DND-41 (cell line): Measurements from ENCODE around the gene THBD.

Experiments
- ATAC-seq: fragments of 200-7000 bp; cut with Tn5 transposase; 3 replicates; pipeline ENCODE4 v1.9.1; 2021; ENCODE audit warnings: low read depth; ENCODE audit not compliant: insufficient read depth
- DNase-seq: peaks from one replicate; pipeline ENCODE4 v3.0.0-alpha.2; 2020
- H2AFZ ChIP-seq: 2 replicates; pipeline ENCODE4 v1.6.0; 2012; ENCODE audit warnings: low read depth, low read length
- H3K27ac ChIP-seq: 2 replicates; pipeline ENCODE4 v1.5.1; 2012; ENCODE audit warnings: low read length, inconsistent platforms
- H3K27me3 ChIP-seq: fragments of 200-600 bp; sonication (generic); 2 replicates; pipeline ENCODE4 v1.6.0; 2012; ENCODE audit warnings: low read length, mild to moderate bottlenecking, inconsistent platforms; ENCODE audit not compliant: insufficient read depth, poor library complexity
- H3K36me3 ChIP-seq: 2 replicates; pipeline ENCODE4 v1.5.1; 2012; ENCODE audit warnings: low read length, inconsistent platforms; ENCODE audit not compliant: insufficient read depth
- H3K4me1 ChIP-seq: 2 replicates; pipeline ENCODE4 v1.5.1; 2012; ENCODE audit warnings: mild to moderate bottlenecking, low read length; ENCODE audit not compliant: insufficient read depth
- H3K4me2 ChIP-seq: 2 replicates; pipeline ENCODE4 v1.6.0; 2012; ENCODE audit warnings: mild to moderate bottlenecking, moderate library complexity, low read length, inconsistent platforms; ENCODE audit not compliant: insufficient read depth
- H3K4me3 ChIP-seq, 2 experiments: fragments of 200-600 bp in 1 of 2; shearing (Covaris generic) in 1 of 2; 2 replicates each; pipeline ENCODE4 v1.5.1; 2012 to 2016; ENCODE audit warnings: inconsistent platforms in 2 of 2, low read length in 2 of 2, mild to moderate bottlenecking in 2 of 2, low read depth in 1 of 2, moderate library complexity in 1 of 2
- H3K79me2 ChIP-seq: 2 replicates; pipeline ENCODE4 v1.6.0; 2012; ENCODE audit warnings: low read length, inconsistent platforms; ENCODE audit not compliant: insufficient read depth
- H3K9ac ChIP-seq: 2 replicates; pipeline ENCODE4 v1.6.0; 2012; ENCODE audit warnings: low read depth, mild to moderate bottlenecking, inconsistent platforms, low read length, moderate library complexity
- H3K9me3 ChIP-seq: 2 replicates; pipeline ENCODE4 v1.5.1; 2012; ENCODE audit warnings: low read length, moderate library complexity, mild to moderate bottlenecking, inconsistent platforms; ENCODE audit not compliant: insufficient read depth, severe bottlenecking
- H4K20me1 ChIP-seq: 2 replicates; pipeline ENCODE4 v1.6.0; 2012; ENCODE audit warnings: low read length; ENCODE audit not compliant: insufficient read depth
- EZH2 ChIP-seq: IDR thresholded peaks from 3 replicates; pipeline ENCODE4 v1.6.1; 2012; ENCODE audit warnings: borderline replicate concordance, low read depth, mild to moderate bottlenecking, moderate library complexity, low read length, inconsistent platforms; ENCODE audit not compliant: severe bottlenecking
- TF ChIP-seq, protein P1 (sequence below): IDR thresholded peaks from 2 replicates; pipeline ENCODE4 v1.5.1; 2012; ENCODE audit warnings: borderline replicate concordance, low read length, moderate library complexity, mild to moderate bottlenecking; ENCODE audit not compliant: poor library complexity, severe bottlenecking; ENCODE audit errors: extremely low read depth

Gene THBD

DNA sequence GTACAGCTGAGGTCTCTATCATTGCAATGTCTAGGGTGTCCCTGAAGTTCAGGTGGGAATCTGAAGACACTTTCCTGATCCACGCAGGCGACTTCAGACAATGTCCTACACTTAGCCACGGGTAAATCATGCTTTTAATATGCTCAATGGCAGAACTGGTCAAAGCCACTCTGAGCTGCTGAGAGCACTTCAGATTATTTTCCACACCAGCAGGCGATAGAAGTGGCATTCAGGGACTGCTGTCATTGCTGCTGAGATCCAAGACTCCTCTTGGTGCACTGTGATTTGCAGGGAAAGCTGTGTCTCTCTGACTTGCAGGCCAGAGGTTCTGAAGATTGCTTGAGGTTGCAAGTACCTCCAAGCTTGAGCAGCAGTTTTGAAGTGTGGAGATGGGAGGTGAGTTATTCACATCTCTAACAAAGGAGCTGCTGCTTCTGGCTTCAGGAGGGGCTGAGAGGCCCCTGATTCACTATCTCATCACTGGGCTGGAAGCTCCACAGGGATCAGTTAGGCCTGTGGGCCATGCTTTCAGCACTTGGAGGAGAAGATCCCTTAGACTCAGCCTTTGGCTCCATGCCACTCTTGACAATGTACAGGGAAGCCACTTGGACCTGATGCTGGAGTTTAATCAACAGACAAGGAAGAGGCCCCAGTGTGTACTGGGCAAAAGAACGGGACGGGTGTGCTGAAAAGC is 17.3 kb downstream of the THBD start:
- H3K4me2 ChIP-seq: no peak overlapping the region
- H2AFZ ChIP-seq: peak overlapping the region; percentile 58
- TF ChIP-seq, protein P1, sequence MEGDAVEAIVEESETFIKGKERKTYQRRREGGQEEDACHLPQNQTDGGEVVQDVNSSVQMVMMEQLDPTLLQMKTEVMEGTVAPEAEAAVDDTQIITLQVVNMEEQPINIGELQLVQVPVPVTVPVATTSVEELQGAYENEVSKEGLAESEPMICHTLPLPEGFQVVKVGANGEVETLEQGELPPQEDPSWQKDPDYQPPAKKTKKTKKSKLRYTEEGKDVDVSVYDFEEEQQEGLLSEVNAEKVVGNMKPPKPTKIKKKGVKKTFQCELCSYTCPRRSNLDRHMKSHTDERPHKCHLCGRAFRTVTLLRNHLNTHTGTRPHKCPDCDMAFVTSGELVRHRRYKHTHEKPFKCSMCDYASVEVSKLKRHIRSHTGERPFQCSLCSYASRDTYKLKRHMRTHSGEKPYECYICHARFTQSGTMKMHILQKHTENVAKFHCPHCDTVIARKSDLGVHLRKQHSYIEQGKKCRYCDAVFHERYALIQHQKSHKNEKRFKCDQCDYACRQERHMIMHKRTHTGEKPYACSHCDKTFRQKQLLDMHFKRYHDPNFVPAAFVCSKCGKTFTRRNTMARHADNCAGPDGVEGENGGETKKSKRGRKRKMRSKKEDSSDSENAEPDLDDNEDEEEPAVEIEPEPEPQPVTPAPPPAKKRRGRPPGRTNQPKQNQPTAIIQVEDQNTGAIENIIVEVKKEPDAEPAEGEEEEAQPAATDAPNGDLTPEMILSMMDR: no peak
- no peak for TF ChIP-seq EZH2
- H3K27ac ChIP-seq: peak overlapping the region; percentile 83
- no peaks in the 10 kb centered on the region for H3K9me3 ChIP-seq
- ATAC-seq (peak; percentile 11), DNase-seq (no peak)
- H3K4me1 ChIP-seq: peaks cover 63% of the 10 kb centered on the region
- H3K36me3 ChIP-seq: no peaks in the 10 kb centered on the region
- no peak overlapping the region for H3K4me3 ChIP-seq
- H3K9ac ChIP-seq: peak overlapping the region; percentile 24
- H4K20me1 ChIP-seq: no peaks in the 10 kb centered on the region
- H3K27me3 ChIP-seq: no peaks in the 10 kb centered on the region
- H3K79me2 ChIP-seq: no peaks in the 10 kb centered on the region

DNA sequence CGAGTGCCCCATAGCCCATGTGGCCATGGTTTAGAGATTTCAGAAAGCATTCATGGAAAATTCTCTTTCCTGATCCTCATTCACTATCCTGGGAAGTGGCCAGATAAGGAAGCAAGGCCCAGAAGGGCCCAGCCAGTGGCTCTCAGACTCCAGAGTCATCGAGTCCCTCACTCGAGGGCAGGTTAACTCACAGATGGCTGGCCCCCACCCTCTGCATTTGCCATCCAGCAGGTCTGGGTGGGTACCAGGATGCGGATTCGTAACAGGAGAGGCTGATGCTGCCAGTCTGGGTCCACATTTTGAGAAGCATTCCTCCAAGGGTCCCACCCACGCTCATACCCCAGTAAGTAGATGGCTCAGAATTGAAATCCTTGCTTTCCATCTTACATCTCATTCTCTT is 18.1 kb downstream of the THBD start:
- no peak overlapping the region for H2AFZ ChIP-seq
- ATAC-seq (no peak), DNase-seq (no peak)
- TF ChIP-seq, protein P1: no peak
- TF ChIP-seq EZH2: no peak
- H3K4me1 ChIP-seq: peaks cover 63% of the 10 kb centered on the region
- H3K27me3 ChIP-seq: no peaks in the 10 kb centered on the region
- H4K20me1 ChIP-seq: no peaks in the 10 kb centered on the region
- H3K36me3 ChIP-seq: no peaks in the 10 kb centered on the region
- no peaks in the 10 kb centered on the region for H3K9me3 ChIP-seq
- peak overlapping the region; percentile 83; the same call in 1 of the 2 replicates for H3K27ac ChIP-seq
- H3K4me3 ChIP-seq: no peak overlapping the region
- no peaks in the 10 kb centered on the region for H3K79me2 ChIP-seq
- H3K4me2 ChIP-seq: no peak overlapping the region
- no peak overlapping the region for H3K9ac ChIP-seq

DNA sequence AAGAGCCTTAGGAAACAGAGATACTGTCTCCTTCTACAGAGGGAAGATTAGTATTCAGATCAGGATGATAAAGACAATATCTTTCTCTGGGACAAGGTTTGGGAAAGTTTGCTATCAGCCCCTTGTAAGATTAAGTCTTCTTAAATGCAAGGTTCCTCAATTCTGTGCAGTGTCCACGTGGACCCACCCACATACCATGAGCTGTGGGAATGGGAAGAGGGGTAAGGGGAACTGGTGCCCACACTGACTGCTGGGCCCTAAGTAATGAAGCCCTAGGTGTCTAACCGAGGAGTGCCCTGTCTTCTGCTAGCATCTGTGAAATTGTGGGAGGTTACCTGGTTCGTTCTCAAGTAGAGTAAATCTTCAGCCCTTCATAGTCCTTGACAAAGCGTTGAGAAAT is 20.1 kb downstream of the THBD start:
- no peak overlapping the region for H2AFZ ChIP-seq
- peaks cover 63% of the 10 kb centered on the region for H3K4me1 ChIP-seq
- H4K20me1 ChIP-seq: no peaks in the 10 kb centered on the region
- no peak overlapping the region for H3K4me3 ChIP-seq
- no peak for TF ChIP-seq EZH2
- TF ChIP-seq, protein P1: no peak
- DNase-seq: no peak
- no peaks in the 10 kb centered on the region for H3K36me3 ChIP-seq
- ATAC-seq: no peak
- no peaks in the 10 kb centered on the region for H3K79me2 ChIP-seq
- H3K27ac ChIP-seq: no peak overlapping the region
- H3K9me3 ChIP-seq: no peaks in the 10 kb centered on the region
- no peak overlapping the region for H3K4me2 ChIP-seq
- no peaks in the 10 kb centered on the region for H3K27me3 ChIP-seq
- no peak overlapping the region for H3K9ac ChIP-seq

DNA sequence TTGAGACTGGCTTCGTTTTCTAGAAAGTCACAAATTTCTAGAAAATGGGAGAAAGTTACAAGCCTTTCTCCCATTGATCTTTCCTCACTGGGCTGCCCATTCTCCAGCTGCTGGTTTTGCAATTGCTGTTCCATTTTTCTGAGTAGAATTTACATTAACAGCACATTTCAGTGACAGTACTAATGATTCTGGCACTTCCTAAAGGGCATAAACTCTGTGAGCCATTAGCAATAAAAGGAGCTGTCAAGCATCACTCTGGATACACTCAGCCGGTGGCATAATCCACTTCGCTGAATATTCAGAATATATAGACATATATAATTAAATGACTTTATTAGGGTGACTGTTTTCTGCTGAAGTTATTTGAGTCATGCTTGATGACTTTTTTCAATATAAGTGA is 21.1 kb downstream of the THBD start:
- DNase-seq (no peak), ATAC-seq (no peak)
- H3K36me3 ChIP-seq: no peaks in the 10 kb centered on the region
- no peaks in the 10 kb centered on the region for H3K27me3 ChIP-seq
- no peaks in the 10 kb centered on the region for H3K79me2 ChIP-seq
- H2AFZ ChIP-seq: no peak overlapping the region
- H3K4me1 ChIP-seq: peaks cover 60% of the 10 kb centered on the region
- no peaks in the 10 kb centered on the region for H3K9me3 ChIP-seq
- H3K4me2 ChIP-seq: no peak overlapping the region
- H3K9ac ChIP-seq: no peak overlapping the region
- H3K27ac ChIP-seq: peak overlapping the region; percentile 76
- no peak overlapping the region for H3K4me3 ChIP-seq
- TF ChIP-seq EZH2: no peak
- TF ChIP-seq, protein P1: no peak
- no peaks in the 10 kb centered on the region for H4K20me1 ChIP-seq
